T47D (cell line): ENCODE measurements around the gene TNS3.

ENCODE experiments used
- DNase-seq, 2 experiments: peaks; one replicate each; pipeline versions ENCODE4 v3.0.0 to v3.0.0-alpha.2; 2011 to 2012; ENCODE audit warnings: low read depth in 1 of 2, low spot score in 1 of 2
- JUND ChIP-seq: IDR thresholded peaks from 2 replicates; pipeline ENCODE4 v1.6.1; 2012; ENCODE audit warnings: low read depth
- in situ Hi-C: cut with HindIII; loops from 2 replicates; pipeline ENCODE4 v1.10.0; 2016; ENCODE audit warnings: low sequenced_read_pairs, low pct_unique_long_range_greater_than_20kb

TNS3 gene

GRCh38 chr7:47292832-47293309 is 289.0 kb downstream of the TNS3 start:
- DNase-seq, result no peak
- in situ Hi-C loops, result no loop called here
- no peak for TF ChIP-seq JUND

- in situ Hi-C loops, result no loop called here
- no peak for DNase-seq
- TF ChIP-seq JUND, result no peak
These were observed 290.3 kb downstream of the TNS3 start for GRCh38 chr7:47291461-47292081.

- DNase-seq, result no peak
- in situ Hi-C loops, result no loop called here
- TF ChIP-seq JUND, result no peak
These were observed 291.0 kb downstream of the TNS3 start for GRCh38 chr7:47290867-47291266.

- DNase-seq, result no peak
- TF ChIP-seq JUND, result no peak
- in situ Hi-C loops, result no loop called here
These were observed 291.4 kb downstream of the TNS3 start for GRCh38 chr7:47290466-47290865.

- TF ChIP-seq JUND, result no peak
- in situ Hi-C loops, result no loop called here
- DNase-seq, result no peak
These were observed 293.9 kb downstream of the TNS3 start for GRCh38 chr7:47288060-47288459.

GRCh38 chr7:47285860-47286491 is 295.9 kb downstream of the TNS3 start:
- no peak for TF ChIP-seq JUND
- DNase-seq, result no peak
- in situ Hi-C loops, result no loop called here

- no peak for TF ChIP-seq JUND
- in situ Hi-C loops, result no loop called here
- no peak for DNase-seq
These were observed 296.9 kb downstream of the TNS3 start for GRCh38 chr7:47284691-47285635.

- no peak for DNase-seq
- in situ Hi-C loops, result no loop called here
These were observed 298.3 kb downstream of the TNS3 start for GRCh38 chr7:47283497-47284131.

GRCh38 chr7:47282790-47283496 is 299.0 kb downstream of the TNS3 start:
- TF ChIP-seq JUND, result no peak
- no peak for DNase-seq
- in situ Hi-C loops, result no loop called here

More at GRCh38 chr7:47283497-47284131, 298.3 kb downstream of the TNS3 start:
- no peak for TF ChIP-seq JUND

GRCh38 chr7:47281966-47282643 is 299.8 kb downstream of the TNS3 start:
- DNase-seq, result no peak
- in situ Hi-C loops, result no loop called here
- no peak for TF ChIP-seq JUND

GRCh38 chr7:47281161-47281560 is 300.8 kb downstream of the TNS3 start:
- in situ Hi-C loops, result no loop called here
- no peak for DNase-seq
- no peak for TF ChIP-seq JUND
